ENCODE results near the gene BRD7. TPM values are rescaled to one million over a fixed set of nuclear protein-coding genes. Genes with fewer than 3 reads are reported as not detected.

The BRD7 gene
- total and polyA plus RNA-seq, 2 of the 13 experiments (the other 11 are each of a cell fraction or from before 2014, with no cell fraction given) = 82.3 to 149 TPM

- 32% methylated on average over 6 of the region's 6 CpGs for WGBS (ENCODE audit: low lambda C conversion rate)
- POLR2A ChIA-PET = no interaction called here
- in situ Hi-C loops (cut with HindIII; ENCODE audit: extremely low pct_ligation_motif_present, low pct_unique_long_range_greater_than_20kb) = no loop called here
Observed at GRCh38 chr16:50393858-50394802, 25.3 kb upstream of the BRD7 start.

More at GRCh38 chr16:50393858-50394802, 25.3 kb upstream of the BRD7 start:
- CTCF ChIA-PET (ENCODE audit: low intra/inter-chr PET ratio, low total read pairs) = no interaction called here
- Histone ChIP-seq H3K79me2 (ENCODE audit: insufficient read depth, low read length) (no peaks in the 10 kb centered on the region), H3K9ac (ENCODE audit: insufficient read depth, low read depth, low read length) (no peak overlapping the region), H3K27ac (ENCODE audit: extremely low read length, insufficient read depth, low read length) (no peak overlapping the region), H3K4me1 (ENCODE audit: insufficient read depth, low read length) (peaks cover 19% of the 10 kb centered on the region), H3K4me2 (ENCODE audit: low read depth, low read length) (no peak overlapping the region), H3K4me3 (replicated peaks in 1 of 3; ENCODE audit: insufficient read depth in 1 of 3, low read depth in 2 of 3, low read length in 3 of 3) (no peak overlapping the region), H3K27me3 (ENCODE audit: control insufficient read depth in 1 of 2, insufficient read depth in 2 of 2, low read length in 2 of 2) (peaks cover 4 to 24% of the 10 kb centered on the region in 2 experiments; a peak in 4 of 5 replicates), H3K9me3 (ENCODE audit: low read length) (no peaks in the 10 kb centered on the region), H2AFZ (ENCODE audit: low read length) (no peak overlapping the region), H3K36me3 (replicated peaks in 1 of 2; ENCODE audit: control insufficient read depth in 1 of 2, insufficient read depth in 2 of 2, low read length in 2 of 2) (no peaks in the 10 kb centered on the region), H4K20me1 (ENCODE audit: insufficient read depth, low read length) (no peaks in the 10 kb centered on the region)
- FAIRE-seq (no peak), DNase-seq (ENCODE audit: low spot score) (no peak), ATAC-seq (no peak)
- BruUV-seq (replicated peaks) = no TSS peak
- TF ChIP-seq USF2 (IDR thresholded peaks at IDR 0.05; ENCODE audit: low read depth, low read length) (0 out of 2 replicates have a peak, but pooled peaks have one; percentile 28), USF2 (CRISPR knock-in tag; IDR thresholded peaks at IDR 0.05; ENCODE audit: borderline replicate concordance) (no peak), HNRNPK (IDR thresholded peaks at IDR 0.05; ENCODE audit: low read depth, low read length, poor library complexity, severe bottlenecking) (peak; percentile 71), SNAPC5 (CRISPR knock-in tag; IDR thresholded peaks at IDR 0.05; ENCODE audit: borderline replicate concordance) (no peak), ZNF512 (CRISPR knock-in tag; IDR thresholded peaks at IDR 0.05) (peak; percentile 91; the same call in 1 of the 2 replicates), ZNF629 (CRISPR knock-in tag; conservative IDR thresholded peaks at IDR 0.05) (peak; percentile 74), BCL3 (CRISPR knock-in tag; IDR thresholded peaks at IDR 0.05) (no peak), ZNF354B (CRISPR knock-in tag; IDR thresholded peaks at IDR 0.05) (no peak)
- intact Hi-C loops (cut with micrococcal nuclease; ENCODE audit: unreplicated experiment) = no loop called here

Data from HepG2 (cell line).